ENCODE data around the gene CALM3. TPM values are rescaled to one million over a fixed set of nuclear protein-coding genes. Genes with fewer than 3 reads are reported as not detected.

Gene CALM3
- total and polyA plus RNA-seq, 9 donors, result 80.5 to 646 (median 225) TPM

DNA sequence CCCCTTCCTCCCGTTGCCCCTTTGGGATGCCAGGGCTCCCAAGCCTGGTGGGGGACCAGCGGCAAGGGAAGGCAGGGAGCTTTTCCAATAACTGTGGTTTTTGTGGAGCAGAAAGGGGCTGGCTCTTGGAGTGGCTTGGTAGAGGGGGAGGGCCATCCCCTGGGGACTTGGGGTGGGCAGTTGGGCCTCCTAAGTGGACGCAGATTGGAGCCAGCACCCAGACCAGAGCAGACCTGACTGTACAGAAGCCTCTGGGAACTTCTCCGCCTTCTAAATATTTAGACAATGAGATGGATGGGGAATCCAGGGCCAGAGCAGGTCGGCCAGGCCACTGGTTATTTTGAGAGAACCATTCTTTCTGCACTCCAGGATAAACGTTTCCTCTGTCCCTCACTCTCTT, 19.6 kb downstream of the CALM3 start:
- Histone ChIP-seq H3K9me3 (no peaks in the 10 kb centered on the region), H3K27me3 (no peaks in the 10 kb centered on the region), H3K36me3 (no peaks in the 10 kb centered on the region), H3K4me1 (ENCODE audit: insufficient read depth) (no peaks in the 10 kb centered on the region), H3K4me3 (no peak overlapping the region), H3K27ac (peak overlapping the region; percentile 10 to 48)
- TF ChIP-seq EP300 (IDR thresholded peaks at IDR 0.05) (no peak), POLR2A (IDR thresholded peaks at IDR 0.05) (no peak)
- TF ChIP-seq, protein P1, sequence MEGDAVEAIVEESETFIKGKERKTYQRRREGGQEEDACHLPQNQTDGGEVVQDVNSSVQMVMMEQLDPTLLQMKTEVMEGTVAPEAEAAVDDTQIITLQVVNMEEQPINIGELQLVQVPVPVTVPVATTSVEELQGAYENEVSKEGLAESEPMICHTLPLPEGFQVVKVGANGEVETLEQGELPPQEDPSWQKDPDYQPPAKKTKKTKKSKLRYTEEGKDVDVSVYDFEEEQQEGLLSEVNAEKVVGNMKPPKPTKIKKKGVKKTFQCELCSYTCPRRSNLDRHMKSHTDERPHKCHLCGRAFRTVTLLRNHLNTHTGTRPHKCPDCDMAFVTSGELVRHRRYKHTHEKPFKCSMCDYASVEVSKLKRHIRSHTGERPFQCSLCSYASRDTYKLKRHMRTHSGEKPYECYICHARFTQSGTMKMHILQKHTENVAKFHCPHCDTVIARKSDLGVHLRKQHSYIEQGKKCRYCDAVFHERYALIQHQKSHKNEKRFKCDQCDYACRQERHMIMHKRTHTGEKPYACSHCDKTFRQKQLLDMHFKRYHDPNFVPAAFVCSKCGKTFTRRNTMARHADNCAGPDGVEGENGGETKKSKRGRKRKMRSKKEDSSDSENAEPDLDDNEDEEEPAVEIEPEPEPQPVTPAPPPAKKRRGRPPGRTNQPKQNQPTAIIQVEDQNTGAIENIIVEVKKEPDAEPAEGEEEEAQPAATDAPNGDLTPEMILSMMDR (IDR thresholded peaks at IDR 0.05), result no peak
- intact Hi-C loops (cut with DNase I), result no loop called here
- DNase-seq, result no peak
- WGBS, 3 donors, result 18 to 28% (median 24%) methylated on average over 6 of the region's 6 CpGs

DNA sequence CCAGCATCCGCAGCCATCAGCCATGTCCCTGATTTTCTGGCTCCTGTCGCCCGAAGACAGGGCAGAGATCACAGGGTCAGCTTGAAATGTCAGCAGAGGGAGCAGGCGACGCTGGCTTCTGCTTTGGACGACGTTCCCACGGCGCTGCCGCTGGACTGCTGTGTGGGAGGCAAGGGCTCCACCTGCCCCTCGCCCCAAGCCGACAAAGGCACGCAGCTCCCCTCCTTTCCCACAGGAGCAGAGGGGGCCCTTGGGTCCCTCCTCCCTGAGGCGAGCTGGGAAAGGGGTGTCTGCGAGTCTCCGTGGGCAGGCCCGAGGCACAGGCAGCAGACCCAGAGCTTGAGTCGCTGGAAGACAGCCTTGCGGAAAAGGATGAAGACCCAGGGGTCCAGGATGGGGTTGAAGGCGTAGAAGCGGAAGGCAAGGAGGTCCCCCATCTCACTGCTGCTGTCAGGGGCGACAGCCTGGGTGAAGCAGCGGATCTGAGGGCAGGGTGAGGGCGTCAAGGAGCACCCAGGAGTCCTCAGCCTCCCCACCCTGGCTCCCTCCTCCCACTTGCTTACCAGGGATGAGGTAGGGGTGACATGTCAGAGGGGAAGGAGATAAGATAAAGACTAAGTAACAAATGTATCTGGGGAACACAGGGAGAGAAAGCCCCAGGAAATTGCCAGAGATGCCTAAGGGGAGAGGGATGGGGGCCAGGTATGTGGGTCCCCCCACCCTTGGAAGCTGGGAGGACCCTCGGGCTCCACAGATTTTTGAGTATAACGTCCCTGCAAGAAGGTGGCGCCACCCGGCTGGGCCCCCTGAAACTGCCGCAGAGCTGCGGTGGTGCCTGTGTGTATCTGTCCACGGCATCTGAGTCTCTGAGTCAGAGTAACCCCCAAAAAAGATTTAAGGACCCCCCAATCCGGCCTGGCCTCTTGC, 20.3 kb downstream of the CALM3 start:
- Histone ChIP-seq H3K36me3 (no peaks in the 10 kb centered on the region), H3K27me3 (no peaks in the 10 kb centered on the region), H3K4me1 (ENCODE audit: insufficient read depth) (no peaks in the 10 kb centered on the region), H3K27ac (peak overlapping the region in 1 of 2 donors; percentile 48), H3K9me3 (no peaks in the 10 kb centered on the region), H3K4me3 (no peak overlapping the region)
- whole genome bisulfite sequencing, 3 donors, result 41 to 57% (median 51%) methylated on average over 28 to 32 of the region's 32 CpGs
- no peak for DNase-seq
- intact Hi-C loops (cut with DNase I), result no loop called here
- no peak for TF ChIP-seq EP300 (IDR thresholded peaks at IDR 0.05)
- TF ChIP-seq, protein P1 (IDR thresholded peaks at IDR 0.05), result no peak
- no peak for TF ChIP-seq POLR2A (IDR thresholded peaks at IDR 0.05)

DNA sequence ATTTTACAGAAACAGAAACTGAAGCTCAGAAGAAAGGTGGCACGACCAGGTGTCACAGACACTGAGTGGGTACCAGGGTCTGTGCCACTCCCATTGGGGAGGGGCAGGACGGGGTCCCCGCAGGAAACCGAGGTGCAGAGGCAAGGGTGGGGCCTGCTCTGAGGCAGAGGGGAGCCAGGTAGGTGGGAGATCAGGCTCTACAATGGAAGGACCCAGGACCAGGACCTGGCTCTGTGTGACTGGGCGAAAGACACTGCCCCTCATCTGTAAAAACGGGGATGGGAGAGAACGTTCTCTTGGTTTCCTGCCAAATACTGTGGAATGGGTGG, 21.0 kb downstream of the CALM3 start:
- H3K4me1 ChIP-seq (ENCODE audit: insufficient read depth), result no peaks in the 10 kb centered on the region
- H3K4me3 ChIP-seq, result no peak overlapping the region
- no peak for TF ChIP-seq POLR2A (IDR thresholded peaks at IDR 0.05)
- TF ChIP-seq, protein P1 (IDR thresholded peaks at IDR 0.05), result no peak
- no peak for TF ChIP-seq EP300 (IDR thresholded peaks at IDR 0.05)
- DNase-seq, result no peak
- no peaks in the 10 kb centered on the region for H3K27me3 ChIP-seq
- H3K36me3 ChIP-seq, result no peaks in the 10 kb centered on the region
- no peaks in the 10 kb centered on the region for H3K9me3 ChIP-seq
- intact Hi-C loops (cut with DNase I), result no loop called here
- 59 to 74% (median 68%) methylated on average over 7 of the region's 7 CpGs for WGBS, 3 donors
- H3K27ac ChIP-seq, result no peak overlapping the region

DNA sequence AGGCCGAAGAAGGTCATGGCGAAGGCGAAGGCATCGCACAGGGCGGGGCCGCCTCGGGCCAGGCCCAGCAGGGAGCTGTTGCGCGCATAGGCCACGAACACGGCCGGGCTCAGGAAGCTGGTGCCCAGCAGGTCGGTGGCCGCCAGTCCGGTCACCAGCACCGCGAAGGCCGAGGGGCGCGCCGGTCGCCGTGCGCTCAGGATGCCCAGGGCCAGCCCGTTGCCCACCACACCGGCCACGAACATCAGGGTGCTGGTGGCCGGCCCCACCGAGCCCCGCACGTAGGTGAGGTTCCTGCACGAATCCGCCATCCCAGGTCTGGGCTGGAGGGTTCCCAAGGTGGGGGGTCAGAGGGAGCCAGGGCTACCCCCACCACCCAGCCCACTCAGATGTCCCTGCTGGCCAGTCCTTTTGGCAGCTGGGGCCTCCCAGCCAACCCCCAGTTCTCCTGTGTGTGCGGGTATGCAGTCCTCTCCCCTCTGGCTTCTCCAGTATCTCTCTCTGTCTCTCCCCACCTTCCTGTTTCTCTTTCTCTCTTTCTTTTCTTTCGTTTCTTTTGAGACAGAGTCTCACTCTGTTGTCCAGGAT, 22.9 kb downstream of the CALM3 start:
- Histone ChIP-seq H3K27ac (no peak overlapping the region), H3K27me3 (no peaks in the 10 kb centered on the region), H3K36me3 (no peaks in the 10 kb centered on the region), H3K9me3 (no peaks in the 10 kb centered on the region), H3K4me1 (ENCODE audit: insufficient read depth) (no peaks in the 10 kb centered on the region), H3K4me3 (no peak overlapping the region)
- WGBS, 3 donors, result 80 to 91% (median 84%) methylated on average over 21 to 35 of the region's 35 CpGs
- no peak for TF ChIP-seq EP300 (IDR thresholded peaks at IDR 0.05)
- no peak for TF ChIP-seq POLR2A (IDR thresholded peaks at IDR 0.05)
- TF ChIP-seq, protein P1 (IDR thresholded peaks at IDR 0.05), result no peak
- intact Hi-C loops (cut with DNase I), result no loop called here
- DNase-seq, result no peak
